HEK293T (cell line): ENCODE measurements around the gene VIT.

Experiments used
- ARNT ChIP-seq: fragments of 450-650 bp; IDR thresholded peaks from 2 replicates; pipeline ENCODE4 v1.6.1; 2017; ENCODE audit warnings: mild to moderate bottlenecking
- BHLHE40 ChIP-seq: fragments of 450-650 bp; IDR thresholded peaks from 2 replicates; pipeline ENCODE4 v1.6.1; 2016; ENCODE audit warnings: mild to moderate bottlenecking, moderate library complexity, borderline replicate concordance
- ELF4 ChIP-seq: fragments of 450-650 bp; IDR thresholded peaks from 2 replicates; pipeline ENCODE4 v1.6.1; 2017; ENCODE audit warnings: antibody characterized with exemption
- FOXA1 ChIP-seq: fragments of 450-650 bp; IDR thresholded peaks from 2 replicates; pipeline ENCODE4 v1.6.1; 2016; ENCODE audit warnings: mild to moderate bottlenecking
- FOXK2 ChIP-seq: fragments of 450-650 bp; IDR thresholded peaks from 2 replicates; pipeline ENCODE4 v1.6.1; 2016; ENCODE audit warnings: mild to moderate bottlenecking
- FOXM1 ChIP-seq: fragments of 450-650 bp; IDR thresholded peaks from 2 replicates; pipeline ENCODE4 v1.6.1; 2017; ENCODE audit warnings: mild to moderate bottlenecking, borderline replicate concordance
- HDGF ChIP-seq: fragments of 450-650 bp; IDR thresholded peaks from 2 replicates; pipeline ENCODE4 v1.6.1; 2017; ENCODE audit warnings: antibody characterized with exemption, borderline replicate concordance
- L3MBTL2 ChIP-seq: fragments of 450-650 bp; conservative IDR thresholded peaks from 2 replicates; pipeline ENCODE4 v1.6.1; 2016; ENCODE audit warnings: mild to moderate bottlenecking
- SP1 ChIP-seq: fragments of 450-650 bp; IDR thresholded peaks from 2 replicates; pipeline ENCODE4 v1.6.1; 2017
- SUZ12 ChIP-seq: fragments of 450-650 bp; IDR thresholded peaks from 2 replicates; pipeline ENCODE4 v1.6.1; 2016; ENCODE audit warnings: mild to moderate bottlenecking
- TARDBP ChIP-seq: fragments of 450-650 bp; IDR thresholded peaks from 2 replicates; pipeline ENCODE4 v1.6.1; 2016
- ZNF384 ChIP-seq: fragments of 450-650 bp; IDR thresholded peaks from 2 replicates; pipeline ENCODE4 v1.6.1; 2016
- TF ChIP-seq, protein P1 (sequence below): fragments of 450-650 bp; IDR thresholded peaks from 2 replicates; pipeline ENCODE4 v1.6.1; 2016

DNA sequence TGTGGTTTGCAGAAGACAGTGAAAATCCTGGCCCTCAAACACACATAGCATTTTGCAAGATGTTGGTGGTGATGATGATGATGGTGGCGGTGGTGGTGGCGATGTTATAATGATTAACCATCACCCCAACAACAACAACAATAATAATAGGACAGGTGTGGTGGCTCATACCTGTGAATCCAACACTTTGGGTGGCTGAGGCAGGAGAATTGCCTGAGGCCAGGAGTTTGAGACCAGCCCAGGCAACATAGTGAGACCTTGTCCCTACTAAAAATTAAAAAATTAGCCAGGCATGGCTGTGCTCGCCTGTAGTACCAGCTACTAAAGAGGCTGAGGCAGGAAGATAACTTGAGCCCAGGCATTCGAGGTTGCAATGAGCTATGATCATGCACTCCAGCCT lies 3.8 kb downstream of the VIT start:
- TF ChIP-seq ELF4 = no peak
- no peak for TF ChIP-seq ARNT
- no peak for TF ChIP-seq FOXK2
- no peak for TF ChIP-seq HDGF
- TF ChIP-seq SP1 = no peak
- TF ChIP-seq ZNF384 = no peak
- no peak for TF ChIP-seq FOXA1
- no peak for TF ChIP-seq SUZ12
- no peak for TF ChIP-seq FOXM1
- no peak for TF ChIP-seq TARDBP
- TF ChIP-seq BHLHE40 = no peak
- TF ChIP-seq L3MBTL2 = no peak
- TF ChIP-seq, protein P1, sequence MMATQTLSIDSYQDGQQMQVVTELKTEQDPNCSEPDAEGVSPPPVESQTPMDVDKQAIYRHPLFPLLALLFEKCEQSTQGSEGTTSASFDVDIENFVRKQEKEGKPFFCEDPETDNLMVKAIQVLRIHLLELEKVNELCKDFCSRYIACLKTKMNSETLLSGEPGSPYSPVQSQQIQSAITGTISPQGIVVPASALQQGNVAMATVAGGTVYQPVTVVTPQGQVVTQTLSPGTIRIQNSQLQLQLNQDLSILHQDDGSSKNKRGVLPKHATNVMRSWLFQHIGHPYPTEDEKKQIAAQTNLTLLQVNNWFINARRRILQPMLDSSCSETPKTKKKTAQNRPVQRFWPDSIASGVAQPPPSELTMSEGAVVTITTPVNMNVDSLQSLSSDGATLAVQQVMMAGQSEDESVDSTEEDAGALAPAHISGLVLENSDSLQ = no peak
